ENCODE results near the gene MSRB1. TPM values are rescaled to one million over a fixed set of nuclear protein-coding genes. Genes with fewer than 3 reads are reported as not detected.
A peak's percentile ranks its signal among the peaks of the same experiment; 100 is the strongest.
"Not testable (repeated sequence)": the region's sequence is repeated elsewhere in the genome, so short reads cannot be mapped to it uniquely, and the experiment has no call there.

MSRB1 gene
- total and polyA plus RNA-seq, 8 donors = 9.8 to 66.7 (median 14.9) TPM

DNA sequence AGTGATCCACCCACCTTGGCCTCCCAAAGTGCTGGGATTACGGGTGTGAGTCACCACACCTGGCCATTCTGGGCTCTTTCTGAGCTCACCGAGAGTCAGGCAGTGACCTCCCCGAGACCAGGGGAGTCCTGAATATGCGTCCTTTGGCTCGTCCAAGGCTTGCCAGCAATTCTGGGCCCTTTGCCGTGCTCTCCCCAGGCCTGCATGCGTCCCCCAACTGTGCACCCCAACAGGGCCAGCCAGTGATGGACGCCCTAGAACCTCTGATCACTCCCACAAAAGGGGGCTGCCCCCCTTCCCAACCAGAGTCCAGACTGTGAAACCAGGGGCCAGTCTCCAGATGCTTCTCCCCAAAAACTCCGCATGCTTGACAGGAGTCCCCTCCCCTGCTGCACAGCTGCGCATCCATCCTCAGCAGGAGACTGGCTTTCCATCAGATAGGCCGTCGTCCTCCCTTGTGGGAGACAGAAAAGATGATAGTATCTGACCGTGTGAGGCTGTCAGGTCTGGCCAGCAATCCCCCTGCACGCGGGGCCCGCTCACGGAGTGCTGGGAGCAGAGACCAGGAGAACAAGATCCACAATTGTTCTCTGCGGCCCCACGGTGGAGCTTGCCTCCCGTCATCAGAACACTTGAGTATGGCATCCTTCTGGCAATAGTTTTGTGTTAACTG is 40.3 kb downstream of the MSRB1 start:
- Histone ChIP-seq H3K27ac (no peak overlapping the region), H3K4me3 (no peak overlapping the region), H3K36me3 (no peaks in the 10 kb centered on the region), H3K9me3 (no peaks in the 10 kb centered on the region), H3K4me1 (peaks cover 0 to 3% of the 10 kb centered on the region in 2 donors), H3K27me3 (peaks cover 0 to 64% of the 10 kb centered on the region in 2 donors)
- TF ChIP-seq, protein P1, sequence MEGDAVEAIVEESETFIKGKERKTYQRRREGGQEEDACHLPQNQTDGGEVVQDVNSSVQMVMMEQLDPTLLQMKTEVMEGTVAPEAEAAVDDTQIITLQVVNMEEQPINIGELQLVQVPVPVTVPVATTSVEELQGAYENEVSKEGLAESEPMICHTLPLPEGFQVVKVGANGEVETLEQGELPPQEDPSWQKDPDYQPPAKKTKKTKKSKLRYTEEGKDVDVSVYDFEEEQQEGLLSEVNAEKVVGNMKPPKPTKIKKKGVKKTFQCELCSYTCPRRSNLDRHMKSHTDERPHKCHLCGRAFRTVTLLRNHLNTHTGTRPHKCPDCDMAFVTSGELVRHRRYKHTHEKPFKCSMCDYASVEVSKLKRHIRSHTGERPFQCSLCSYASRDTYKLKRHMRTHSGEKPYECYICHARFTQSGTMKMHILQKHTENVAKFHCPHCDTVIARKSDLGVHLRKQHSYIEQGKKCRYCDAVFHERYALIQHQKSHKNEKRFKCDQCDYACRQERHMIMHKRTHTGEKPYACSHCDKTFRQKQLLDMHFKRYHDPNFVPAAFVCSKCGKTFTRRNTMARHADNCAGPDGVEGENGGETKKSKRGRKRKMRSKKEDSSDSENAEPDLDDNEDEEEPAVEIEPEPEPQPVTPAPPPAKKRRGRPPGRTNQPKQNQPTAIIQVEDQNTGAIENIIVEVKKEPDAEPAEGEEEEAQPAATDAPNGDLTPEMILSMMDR (IDR thresholded peaks at IDR 0.05) = no peak
- intact Hi-C loops (cut with DNase I) = no loop called here
- ATAC-seq (no peak), DNase-seq (no peak)

- no peaks in the 10 kb centered on the region for H3K36me3 ChIP-seq
- H3K4me1 ChIP-seq = peaks cover 0 to 3% of the 10 kb centered on the region in 2 donors
- ATAC-seq (peak; percentile 63), DNase-seq (no peak)
- TF ChIP-seq, protein P1 (IDR thresholded peaks at IDR 0.05) = no peak
- H3K9me3 ChIP-seq = no peaks in the 10 kb centered on the region
- peaks cover 0 to 50% of the 10 kb centered on the region in 2 donors for H3K27me3 ChIP-seq
- intact Hi-C loops (cut with DNase I) = no loop called here
- H3K27ac ChIP-seq = no peak overlapping the region
- H3K4me3 ChIP-seq = no peak overlapping the region
Measured at GRCh38 chr16:1900452-1900774, 42.6 kb downstream of the MSRB1 start.

- Histone ChIP-seq H3K9me3 (no peaks in the 10 kb centered on the region), H3K27ac (no peak overlapping the region), H3K27me3 (peaks cover 0 to 44% of the 10 kb centered on the region in 2 donors), H3K36me3 (no peaks in the 10 kb centered on the region), H3K4me1 (peaks cover 0 to 3% of the 10 kb centered on the region in 2 donors), H3K4me3 (no peak overlapping the region)
- DNase-seq (peak in 2 of 4 donors; percentile 37 to 54), ATAC-seq (peak; percentile 78)
- TF ChIP-seq, protein P1 (IDR thresholded peaks at IDR 0.05) = no peak
- intact Hi-C loops (cut with DNase I) = no loop called here
Measured at GRCh38 chr16:1899641-1900451, 43.2 kb downstream of the MSRB1 start.

DNA sequence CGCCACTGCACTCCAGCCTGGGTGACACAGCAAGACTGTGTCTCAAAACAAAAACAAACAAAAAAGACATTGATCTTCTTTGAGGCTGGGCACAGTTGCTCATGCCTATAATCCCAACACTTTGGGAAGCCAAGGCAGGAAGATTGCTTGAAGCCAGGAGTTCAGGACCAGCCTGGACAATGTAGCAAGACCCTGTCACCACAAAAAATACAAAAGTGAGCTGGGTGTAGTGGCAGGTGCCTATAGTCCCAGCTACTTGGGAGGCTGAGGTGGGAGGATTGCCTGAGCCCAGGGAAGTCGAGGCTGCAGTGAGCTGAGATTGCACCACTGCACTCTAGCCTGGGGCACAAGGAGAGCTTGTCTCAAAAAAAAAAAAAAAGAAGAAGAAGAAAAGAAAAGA is 45.3 kb downstream of the MSRB1 start:
- H3K27ac ChIP-seq; ATAC-seq; H3K4me3 ChIP-seq; intact Hi-C loops (cut with DNase I); DNase-seq; H3K36me3 ChIP-seq; H3K4me1 ChIP-seq; H3K9me3 ChIP-seq: not testable (repeated sequence)
- peaks cover 0 to 27% of the 10 kb centered on the region in 2 donors for H3K27me3 ChIP-seq

DNA sequence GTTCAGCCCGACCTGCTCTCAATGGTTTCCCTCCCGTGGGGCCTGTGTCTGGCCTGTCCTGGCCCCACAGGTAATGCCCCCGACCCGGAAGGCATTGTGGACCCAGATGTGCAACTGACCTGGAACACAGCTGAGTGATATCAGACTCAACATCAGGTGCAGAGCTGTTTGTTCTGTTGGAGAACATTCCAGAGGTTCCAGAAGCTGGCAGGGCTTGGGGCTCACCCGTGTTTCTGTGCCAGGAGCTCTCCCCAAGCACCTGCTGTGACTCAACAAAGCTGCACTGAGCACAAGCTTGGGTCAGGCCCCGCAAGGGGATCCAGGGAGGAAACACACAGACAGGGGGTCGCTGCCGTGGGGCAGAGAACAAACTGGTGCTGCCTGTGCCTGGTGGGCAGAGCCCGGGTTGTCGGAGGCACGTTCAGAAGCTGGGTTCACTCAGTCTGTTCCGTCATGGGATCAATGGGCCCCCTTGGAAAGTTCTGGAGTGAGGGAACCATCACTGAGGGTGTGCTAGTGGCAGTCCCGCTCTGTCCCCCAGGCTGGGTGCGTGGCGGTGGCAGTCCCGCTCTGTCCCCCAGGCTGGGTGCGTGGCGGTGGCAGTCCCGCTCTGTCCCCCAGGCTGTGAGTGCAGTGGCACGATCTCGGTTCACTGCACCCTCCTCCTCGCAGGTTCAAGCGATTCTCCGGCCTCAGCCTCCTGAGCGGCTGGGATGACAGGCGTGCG is 46.9 kb downstream of the MSRB1 start:
- H3K36me3 ChIP-seq = no peaks in the 10 kb centered on the region
- H3K9me3 ChIP-seq = no peaks in the 10 kb centered on the region
- H3K4me1 ChIP-seq = peaks cover 0 to 3% of the 10 kb centered on the region in 2 donors
- peak in 1 of 4 donors; percentile 54 for DNase-seq
- peak; percentile 35 for ATAC-seq
- H3K27ac ChIP-seq = no peak overlapping the region
- TF ChIP-seq, protein P1 (IDR thresholded peaks at IDR 0.05) = no peak
- peaks cover 0 to 39% of the 10 kb centered on the region in 2 donors for H3K27me3 ChIP-seq
- intact Hi-C loops (cut with DNase I) = no loop called here
- H3K4me3 ChIP-seq = no peak overlapping the region
